Activated T-cell treated with anti-CD3 and anti-CD28 coated beads, Interleukin-2, amount 50 U/mL, for 72 hours (primary cell): ENCODE data around the gene OR6K3. TPM values are rescaled to one million over a fixed set of nuclear protein-coding genes. Genes with fewer than 3 reads are reported as not detected.
"Not testable (repeated sequence)": the region's sequence is repeated elsewhere in the genome, so short reads cannot be mapped to it uniquely, and the experiment has no call there.

Experiments used
- ATAC-seq, 2 donors: fragments of 150-1000 bp; cut with Tn5 transposase; replicated peaks in 1 of 2; 2 replicates each; pipeline ENCODE4 v1.10.0; 2021; ENCODE audit warnings: moderate library complexity in 2 of 2, mild to moderate bottlenecking in 1 of 2
- DNase-seq, 2 donors: peaks; one replicate each; pipeline ENCODE4 v3.0.0; 2021 to 2022; ENCODE audit warnings: mixed read lengths in 1 of 2
- H3K27ac Mint-ChIP-seq: one replicate; pipeline ENCODE4 v1.8.0; 2022; ENCODE audit warnings: mild to moderate bottlenecking, moderate library complexity, mixed read lengths
- H3K27me3 Mint-ChIP-seq: one replicate; pipeline ENCODE4 v1.8.0; 2022; ENCODE audit warnings: low read depth, mixed read lengths
- H3K36me3 Mint-ChIP-seq, 2 donors: one replicate each; pipeline ENCODE4 v1.8.0; 2022; ENCODE audit warnings: mixed read lengths in 2 of 2, mild to moderate bottlenecking in 1 of 2; ENCODE audit not compliant: insufficient read depth in 2 of 2
- H3K4me1 Mint-ChIP-seq: one replicate; pipeline ENCODE4 v1.8.0; 2022; ENCODE audit warnings: low read depth, mixed read lengths
- H3K4me3 Mint-ChIP-seq, 2 donors: one replicate each; pipeline ENCODE4 v1.8.0; 2022; ENCODE audit warnings: mild to moderate bottlenecking in 2 of 2, mixed read lengths in 2 of 2, moderate library complexity in 2 of 2
- H3K9me3 Mint-ChIP-seq, 2 donors: one replicate each; pipeline ENCODE4 v1.8.0; 2022; ENCODE audit warnings: mixed read lengths in 2 of 2
- total RNA-seq, 2 donors: library from RNA; stranded (reverse); gene quantifications; one replicate each; pipeline ENCODE4 v1.2.3, GENCODE V29; 2022

OR6K3 gene
- total RNA-seq, 2 donors from 2014 or later, result not detected

DNA sequence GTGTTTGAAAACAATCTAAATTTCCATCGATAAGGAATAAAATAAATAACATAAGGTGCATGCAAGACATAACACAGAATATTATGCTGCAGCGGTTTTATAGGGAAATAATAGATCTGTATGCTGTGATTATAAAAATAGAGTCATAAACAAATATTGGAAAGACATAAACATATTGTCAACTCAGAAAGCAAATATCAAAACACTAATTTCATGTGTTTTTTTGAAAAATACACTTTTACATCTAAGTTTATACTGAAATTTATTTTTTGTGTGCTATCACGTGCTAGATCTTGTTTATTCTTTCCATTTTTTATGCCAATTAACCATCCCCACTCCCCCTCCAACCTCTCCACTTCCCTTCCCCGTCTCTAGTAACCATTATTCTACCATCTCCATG is 9.4 kb downstream of the OR6K3 start:
- Mint-ChIP-seq H3K4me3 (no peak overlapping the region), H3K4me1 (no peaks in the 10 kb centered on the region), H3K36me3 (no peaks in the 10 kb centered on the region), H3K27me3 (peaks cover 43% of the 10 kb centered on the region), H3K27ac (no peak overlapping the region), H3K9me3 (no peaks in the 10 kb centered on the region)
- DNase-seq, result no peak
- ATAC-seq, result no peak

DNA sequence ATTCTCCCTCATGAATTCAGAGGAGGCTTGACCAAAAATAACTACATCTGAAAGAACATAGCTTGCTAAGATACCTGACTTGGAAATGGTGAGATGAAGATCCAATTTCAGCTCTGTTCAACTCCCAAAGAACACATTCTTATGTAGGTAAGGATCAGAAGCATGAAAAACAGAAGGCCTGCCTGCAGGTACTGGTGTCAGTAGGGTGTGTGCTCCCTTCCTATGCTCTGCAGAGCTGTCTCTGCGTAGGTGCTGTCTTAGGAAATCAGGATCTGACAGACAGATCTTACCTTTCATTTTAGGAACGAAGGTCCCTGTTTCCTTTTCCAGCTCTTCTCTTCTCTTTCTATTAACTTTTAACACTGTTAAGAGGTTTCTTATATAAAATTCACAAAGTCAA is 14.4 kb downstream of the OR6K3 start:
- Mint-ChIP-seq H3K9me3 (no peaks in the 10 kb centered on the region), H3K36me3 (no peaks in the 10 kb centered on the region), H3K27me3 (peaks cover 2% of the 10 kb centered on the region), H3K27ac (no peak overlapping the region), H3K4me1 (no peaks in the 10 kb centered on the region), H3K4me3 (no peak overlapping the region)
- DNase-seq, result no peak
- ATAC-seq, result no peak

GRCh38 chr1:158700552-158700951 is 20.0 kb downstream of the OR6K3 start, which contains the start of gene OR6K2:
Gene OR6K2 (minus strand): TSS chr1:158700652. CDS start chr1:158700652, 0 bp downstream.
- no peak within 1 kb of the TSS for H3K4me3 Mint-ChIP-seq
- H3K4me1 Mint-ChIP-seq, result no peaks in the 10 kb centered on the region

DNA sequence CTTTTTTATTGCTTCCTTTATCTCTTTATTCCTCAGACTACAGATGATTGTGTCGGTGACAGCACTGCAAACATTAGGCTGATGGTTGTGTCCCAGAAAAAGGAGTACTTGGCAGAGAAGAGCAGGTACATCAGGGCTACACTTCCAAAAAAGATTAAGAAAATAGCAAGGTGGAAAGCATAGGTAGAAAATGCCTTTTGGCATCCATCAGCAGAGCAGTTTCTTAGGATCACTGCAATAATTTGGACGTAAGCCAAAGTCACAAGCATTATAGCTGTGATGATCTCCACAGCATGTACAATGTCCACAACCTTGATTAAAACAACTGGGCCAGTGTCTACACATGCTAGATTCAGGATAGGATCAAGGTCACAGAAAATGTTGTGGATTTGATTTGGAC is 25.9 kb downstream of the OR6K3 start:
- Mint-ChIP-seq H3K27ac (no peak overlapping the region), H3K9me3 (no peaks in the 10 kb centered on the region), H3K4me3 (no peak overlapping the region), H3K4me1 (no peaks in the 10 kb centered on the region), H3K36me3 (no peaks in the 10 kb centered on the region), H3K27me3 (peaks cover 16% of the 10 kb centered on the region)
- DNase-seq (no peak), ATAC-seq (no peak)

More at GRCh38 chr1:158700552-158700951, 20.0 kb downstream of the OR6K3 start, which contains the start of gene OR6K2:
- DNase-seq (no peak), ATAC-seq (no peak)
- Mint-ChIP-seq H3K36me3 (no peaks in the 10 kb centered on the region), H3K27ac (no peak within 1 kb of the TSS), H3K27me3 (no peaks in the 10 kb centered on the region), H3K9me3 (no peaks in the 10 kb centered on the region)

GRCh38 chr1:158692356-158692755 is 28.2 kb downstream of the OR6K3 start:
- ATAC-seq (no peak), DNase-seq (no peak)

DNA sequence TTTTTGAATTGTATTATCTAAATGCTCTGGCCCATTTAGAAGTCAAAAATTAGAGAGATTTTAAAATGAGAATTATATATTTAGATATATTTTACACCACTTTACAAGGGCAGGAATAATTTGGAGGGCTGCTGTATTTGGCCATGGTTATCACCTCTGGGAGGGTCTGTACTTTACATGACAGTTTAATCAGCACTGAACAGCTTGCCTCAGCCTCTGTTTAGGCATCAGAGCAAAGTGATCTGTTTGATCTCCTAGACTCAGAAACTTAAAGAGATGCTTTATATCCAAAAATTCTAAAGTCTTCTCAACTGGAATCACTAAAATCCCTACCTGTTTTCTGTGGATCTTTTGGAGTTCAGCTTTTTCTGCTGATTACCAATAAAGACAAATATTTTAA is 28.6 kb downstream of the OR6K3 start:
- no peak for DNase-seq
- no peak overlapping the region for H3K4me3 Mint-ChIP-seq
- no peaks in the 10 kb centered on the region for H3K9me3 Mint-ChIP-seq
- no peak overlapping the region for H3K27ac Mint-ChIP-seq
- no peaks in the 10 kb centered on the region for H3K4me1 Mint-ChIP-seq
- no peak for ATAC-seq
- no peaks in the 10 kb centered on the region for H3K36me3 Mint-ChIP-seq
- H3K27me3 Mint-ChIP-seq, result peaks cover 16% of the 10 kb centered on the region

More at GRCh38 chr1:158692356-158692755, 28.2 kb downstream of the OR6K3 start:
- no peaks in the 10 kb centered on the region for H3K4me1 Mint-ChIP-seq
- H3K27me3 Mint-ChIP-seq, result peaks cover 16% of the 10 kb centered on the region
- H3K36me3 Mint-ChIP-seq, result no peaks in the 10 kb centered on the region
- no peak overlapping the region for H3K4me3 Mint-ChIP-seq
- H3K27ac Mint-ChIP-seq, result no peak overlapping the region
- H3K9me3 Mint-ChIP-seq, result no peaks in the 10 kb centered on the region

- not testable (repeated sequence) for H3K4me3 Mint-ChIP-seq, H3K36me3 Mint-ChIP-seq, H3K9me3 Mint-ChIP-seq, H3K27ac Mint-ChIP-seq, ATAC-seq, DNase-seq, H3K4me1 Mint-ChIP-seq
- peaks cover 16% of the 10 kb centered on the region for H3K27me3 Mint-ChIP-seq
These were observed 29.4 kb downstream of the OR6K3 start for GRCh38 chr1:158691149-158691548.

- ATAC-seq (no peak), DNase-seq (no peak)
- Mint-ChIP-seq H3K27me3 (peaks cover 17% of the 10 kb centered on the region), H3K36me3 (no peaks in the 10 kb centered on the region), H3K4me3 (no peak overlapping the region), H3K9me3 (no peaks in the 10 kb centered on the region), H3K4me1 (no peaks in the 10 kb centered on the region), H3K27ac (no peak overlapping the region)
These were observed 30.6 kb downstream of the OR6K3 start for GRCh38 chr1:158689875-158690274.

GRCh38 chr1:158689110-158689509 is 31.4 kb downstream of the OR6K3 start:
- DNase-seq (no peak), ATAC-seq (no peak)
- Mint-ChIP-seq H3K36me3 (no peaks in the 10 kb centered on the region), H3K27me3 (peaks cover 17% of the 10 kb centered on the region), H3K9me3 (no peaks in the 10 kb centered on the region), H3K27ac (no peak overlapping the region), H3K4me1 (no peaks in the 10 kb centered on the region), H3K4me3 (no peak overlapping the region)

- DNase-seq, H3K27ac Mint-ChIP-seq, H3K36me3 Mint-ChIP-seq, ATAC-seq, H3K9me3 Mint-ChIP-seq, H3K4me1 Mint-ChIP-seq, H3K4me3 Mint-ChIP-seq: not testable (repeated sequence)
- H3K27me3 Mint-ChIP-seq, result peaks cover 24% of the 10 kb centered on the region
These were observed 32.2 kb downstream of the OR6K3 start for GRCh38 chr1:158688343-158688742.

DNA sequence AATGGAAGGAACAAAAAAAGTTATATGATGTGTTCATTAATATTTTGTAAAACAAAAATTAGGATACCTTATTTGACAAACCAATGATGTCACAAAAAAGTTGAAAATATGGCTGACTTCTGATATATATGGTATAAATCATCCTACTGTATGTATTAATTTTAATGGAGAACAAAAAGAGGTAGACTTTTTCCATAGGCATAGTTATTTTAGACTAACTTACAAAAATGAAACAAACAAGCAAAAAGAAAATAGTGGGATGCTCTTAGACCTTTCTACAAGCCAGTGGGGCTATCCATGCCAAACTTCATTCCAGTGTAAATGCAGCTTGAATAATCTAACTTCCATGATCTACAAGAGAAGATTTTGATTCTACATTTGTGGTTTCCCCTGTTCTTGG is 33.5 kb downstream of the OR6K3 start:
- ATAC-seq (no peak), DNase-seq (no peak)
- peaks cover 32% of the 10 kb centered on the region for H3K27me3 Mint-ChIP-seq
- no peak overlapping the region for H3K27ac Mint-ChIP-seq
- no peaks in the 10 kb centered on the region for H3K36me3 Mint-ChIP-seq
- no peaks in the 10 kb centered on the region for H3K9me3 Mint-ChIP-seq
- no peaks in the 10 kb centered on the region for H3K4me1 Mint-ChIP-seq
- H3K4me3 Mint-ChIP-seq, result no peak overlapping the region

DNA sequence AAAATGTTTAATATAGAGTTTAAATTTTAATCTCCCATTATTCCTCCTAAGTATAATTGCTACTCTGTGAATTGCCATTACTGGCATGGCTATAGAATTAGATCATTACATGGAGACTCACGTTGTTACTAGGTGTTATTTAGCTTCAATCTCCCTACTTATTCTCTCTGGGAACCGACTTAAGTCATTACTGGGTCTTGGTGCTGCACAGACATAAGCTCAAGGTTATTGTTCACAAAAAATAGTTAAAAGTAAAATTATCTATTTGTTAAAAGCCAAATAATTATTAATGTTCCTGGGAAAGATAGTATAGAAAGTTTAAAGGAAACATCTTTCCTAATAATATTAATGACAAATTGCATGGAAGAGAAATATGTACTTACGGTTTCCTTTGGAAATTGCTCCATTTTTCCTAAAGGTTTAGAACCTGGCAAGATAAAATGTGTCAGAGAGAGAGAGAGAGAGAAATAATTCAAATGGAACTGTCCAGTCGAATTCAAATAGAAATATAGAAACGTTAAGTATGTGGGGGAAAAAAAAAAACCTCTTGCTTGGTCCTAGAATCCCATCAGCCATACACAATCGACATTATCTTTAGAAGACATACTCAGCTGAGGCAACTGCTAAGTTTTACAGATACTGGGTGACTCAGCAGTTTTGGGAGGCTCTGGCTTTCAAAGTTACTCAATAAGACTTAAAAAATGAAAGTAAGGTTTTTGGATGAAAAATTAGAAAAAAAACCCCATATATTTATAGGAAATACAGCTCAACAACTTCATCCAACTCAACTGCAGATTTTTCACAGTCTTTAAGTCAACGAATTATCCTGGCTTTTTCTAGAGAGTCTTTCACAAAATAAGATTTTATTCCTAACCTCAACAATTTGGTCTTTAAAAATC is 34.2 kb downstream of the OR6K3 start, which contains the start of gene SPTA1:
Gene SPTA1, minus strand, starts transcription at position 605 of the 899 bp plus-strand sequence. Its CDS starts 198 bp downstream, at position 407.
- Mint-ChIP-seq H3K27ac (no peak within 1 kb of the TSS), H3K27me3 (peaks cover 38% of the 10 kb centered on the region), H3K4me1 (no peaks in the 10 kb centered on the region), H3K9me3 (no peaks in the 10 kb centered on the region), H3K36me3 (no peaks in the 10 kb centered on the region), H3K4me3 (no peak within 1 kb of the TSS)
- DNase-seq (no peak), ATAC-seq (no peak)

GRCh38 chr1:158685085-158685484 is 35.4 kb downstream of the OR6K3 start:
- Mint-ChIP-seq H3K4me1 (no peaks in the 10 kb centered on the region), H3K27me3 (peaks cover 34% of the 10 kb centered on the region), H3K4me3 (no peak overlapping the region), H3K9me3 (no peaks in the 10 kb centered on the region), H3K27ac (no peak overlapping the region), H3K36me3 (no peaks in the 10 kb centered on the region)
- ATAC-seq (no peak), DNase-seq (no peak)
